DND-41 (cell line): ENCODE measurements around the gene NPIPB4.
"Not testable (repeated sequence)": the region's sequence is repeated elsewhere in the genome, so short reads cannot be mapped to it uniquely, and the experiment has no call there.

ENCODE experiments used
- EZH2 ChIP-seq: IDR thresholded peaks from 3 replicates; pipeline ENCODE4 v1.6.1; 2012; ENCODE audit warnings: borderline replicate concordance, low read depth, mild to moderate bottlenecking, moderate library complexity, low read length, inconsistent platforms; ENCODE audit not compliant: severe bottlenecking
- TF ChIP-seq, protein P1 (sequence below): IDR thresholded peaks from 2 replicates; pipeline ENCODE4 v1.5.1; 2012; ENCODE audit warnings: borderline replicate concordance, low read length, moderate library complexity, mild to moderate bottlenecking; ENCODE audit not compliant: poor library complexity, severe bottlenecking; ENCODE audit errors: extremely low read depth

DNA sequence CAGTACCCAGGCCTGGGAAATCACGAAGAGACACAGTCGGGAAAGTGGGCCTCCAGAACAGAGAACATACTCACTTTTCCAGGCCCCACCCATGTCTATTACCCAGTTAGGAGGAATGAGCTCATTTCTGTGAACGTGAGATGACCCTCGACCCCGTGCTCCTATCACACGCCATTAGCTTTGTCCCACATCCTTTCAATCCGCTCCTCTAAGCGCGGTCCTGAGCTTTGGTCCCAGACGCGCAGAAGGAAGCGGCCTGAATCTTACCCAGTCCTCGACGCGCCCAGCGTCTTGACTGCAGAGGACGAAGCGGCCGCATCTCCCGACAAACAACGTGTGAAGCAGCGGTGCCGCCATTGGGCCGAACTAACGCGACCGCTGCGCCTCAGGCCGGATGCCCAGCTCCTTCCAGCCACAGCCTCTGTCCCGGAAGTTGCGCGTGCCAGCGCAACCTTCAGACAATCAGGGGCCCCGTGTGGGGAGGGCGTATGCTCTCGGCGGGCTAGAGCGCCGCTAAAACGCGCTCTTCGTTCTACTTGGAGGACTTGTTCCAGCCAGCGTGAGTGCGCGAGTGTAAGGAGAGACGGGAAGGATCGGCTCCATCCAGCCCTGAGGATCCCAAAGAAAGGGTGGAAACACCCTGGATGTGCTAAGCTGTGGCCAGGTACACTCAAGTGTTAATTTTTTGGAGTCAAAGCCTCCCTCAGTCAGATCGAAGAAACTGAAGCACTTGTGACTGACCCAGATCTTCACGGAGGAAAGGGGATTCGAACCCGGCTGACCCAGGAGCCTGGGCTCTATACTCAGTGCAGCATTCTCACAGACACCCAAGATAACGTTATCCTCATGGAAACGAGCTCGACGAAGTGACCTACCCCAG lies 37.3 kb downstream of the NPIPB4 start:
- TF ChIP-seq, protein P1, sequence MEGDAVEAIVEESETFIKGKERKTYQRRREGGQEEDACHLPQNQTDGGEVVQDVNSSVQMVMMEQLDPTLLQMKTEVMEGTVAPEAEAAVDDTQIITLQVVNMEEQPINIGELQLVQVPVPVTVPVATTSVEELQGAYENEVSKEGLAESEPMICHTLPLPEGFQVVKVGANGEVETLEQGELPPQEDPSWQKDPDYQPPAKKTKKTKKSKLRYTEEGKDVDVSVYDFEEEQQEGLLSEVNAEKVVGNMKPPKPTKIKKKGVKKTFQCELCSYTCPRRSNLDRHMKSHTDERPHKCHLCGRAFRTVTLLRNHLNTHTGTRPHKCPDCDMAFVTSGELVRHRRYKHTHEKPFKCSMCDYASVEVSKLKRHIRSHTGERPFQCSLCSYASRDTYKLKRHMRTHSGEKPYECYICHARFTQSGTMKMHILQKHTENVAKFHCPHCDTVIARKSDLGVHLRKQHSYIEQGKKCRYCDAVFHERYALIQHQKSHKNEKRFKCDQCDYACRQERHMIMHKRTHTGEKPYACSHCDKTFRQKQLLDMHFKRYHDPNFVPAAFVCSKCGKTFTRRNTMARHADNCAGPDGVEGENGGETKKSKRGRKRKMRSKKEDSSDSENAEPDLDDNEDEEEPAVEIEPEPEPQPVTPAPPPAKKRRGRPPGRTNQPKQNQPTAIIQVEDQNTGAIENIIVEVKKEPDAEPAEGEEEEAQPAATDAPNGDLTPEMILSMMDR, result not testable (repeated sequence)
- not testable (repeated sequence) for TF ChIP-seq EZH2
